Measurements from ENCODE around the gene SMG1.
"Not testable (repeated sequence)": the region's sequence is repeated elsewhere in the genome, so short reads cannot be mapped to it uniquely, and the experiment has no call there.

SMG1 gene

GRCh38 chr16:18800293-18800692, 125.9 kb downstream of the SMG1 start:
- no peak for DNase-seq (ENCODE audit: low read depth, low spot score)

- no peak for DNase-seq (ENCODE audit: low read depth, low spot score)
These were observed 126.7 kb downstream of the SMG1 start for GRCh38 chr16:18799500-18799899.

GRCh38 chr16:18797746-18798145, 128.5 kb downstream of the SMG1 start:
- no peak for DNase-seq (ENCODE audit: low read depth, low spot score)

- DNase-seq (ENCODE audit: low read depth, low spot score) = no peak
These were observed 129.8 kb downstream of the SMG1 start for GRCh38 chr16:18796377-18796776.

- peak; percentile 47 for DNase-seq (ENCODE audit: low read depth, low spot score)
These were observed 133.3 kb downstream of the SMG1 start for GRCh38 chr16:18792836-18793433.

GRCh38 chr16:18789850-18790706, 136.1 kb downstream of the SMG1 start, which contains the start of gene RPS15A:
Gene RPS15A (minus strand): TSS chr16:18790334. CDS start chr16:18789113, 1,221 bp downstream.
- peak; percentile 98 for DNase-seq (ENCODE audit: low read depth, low spot score)

GRCh38 chr16:18789515-18789849, 136.7 kb downstream of the SMG1 start:
- no peak for DNase-seq (ENCODE audit: low read depth, low spot score)

- DNase-seq (ENCODE audit: low read depth, low spot score) = no peak
These were observed 137.2 kb downstream of the SMG1 start for GRCh38 chr16:18788828-18789514.

- DNase-seq (ENCODE audit: low read depth, low spot score) = no peak
These were observed 141.1 kb downstream of the SMG1 start for GRCh38 chr16:18784917-18785623.

GRCh38 chr16:18783430-18784341, 142.5 kb downstream of the SMG1 start:
- no peak for DNase-seq (ENCODE audit: low read depth, low spot score)

GRCh38 chr16:18782697-18783429, 143.3 kb downstream of the SMG1 start:
- no peak for DNase-seq (ENCODE audit: low read depth, low spot score)

GRCh38 chr16:18781232-18781631, 145.0 kb downstream of the SMG1 start:
- DNase-seq (ENCODE audit: low read depth, low spot score) = not testable (repeated sequence)

- DNase-seq (ENCODE audit: low read depth, low spot score) = not testable (repeated sequence)
These were observed 145.7 kb downstream of the SMG1 start for GRCh38 chr16:18780460-18781026.

- not testable (repeated sequence) for DNase-seq (ENCODE audit: low read depth, low spot score)
These were observed 148.5 kb downstream of the SMG1 start for GRCh38 chr16:18777664-18778063.

- not testable (repeated sequence) for DNase-seq (ENCODE audit: low read depth, low spot score)
These were observed 149.9 kb downstream of the SMG1 start for GRCh38 chr16:18776334-18776733.

- not testable (repeated sequence) for DNase-seq (ENCODE audit: low read depth, low spot score)
These were observed 151.6 kb downstream of the SMG1 start for GRCh38 chr16:18774651-18775050.

GRCh38 chr16:18772171-18772570, 154.0 kb downstream of the SMG1 start:
- DNase-seq (ENCODE audit: low read depth, low spot score) = not testable (repeated sequence)

GRCh38 chr16:18770336-18770962, 155.8 kb downstream of the SMG1 start:
- not testable (repeated sequence) for DNase-seq (ENCODE audit: low read depth, low spot score)

- DNase-seq (ENCODE audit: low read depth, low spot score) = not testable (repeated sequence)
These were observed 159.0 kb downstream of the SMG1 start for GRCh38 chr16:18767217-18767616.

Measured in astrocyte of the hippocampus (primary cell).